Globus pallidus (tissue), 1 donor: ENCODE results near the gene TAGAP.

ENCODE experiments used
- DNase-seq: peaks from one replicate; pipeline ENCODE4 v3.0.0-alpha.2; 2015; ENCODE audit warnings: low spot score

Gene TAGAP

GRCh38 chr6:159044899-159045727 lies at the start of gene TAGAP:
Gene TAGAP, minus strand, starts transcription at chr6:159044991. Its CDS starts 845 bp downstream, at chr6:159044146.
- DNase-seq: peak; percentile 61

- DNase-seq: no peak
These were observed 49.0 kb upstream of the TAGAP start for GRCh38 chr6:159093609-159094443.

GRCh38 chr6:159092631-159093030 lies 47.8 kb upstream of the TAGAP start:
- DNase-seq: no peak

- DNase-seq: no peak
These were observed 46.0 kb upstream of the TAGAP start for GRCh38 chr6:159090530-159091480.

GRCh38 chr6:159089909-159090308 lies 45.1 kb upstream of the TAGAP start:
- no peak for DNase-seq

- DNase-seq: no peak
These were observed 44.7 kb upstream of the TAGAP start for GRCh38 chr6:159089443-159089842.

- no peak for DNase-seq
These were observed 41.3 kb upstream of the TAGAP start for GRCh38 chr6:159086033-159086618.

- DNase-seq: no peak
These were observed 40.7 kb upstream of the TAGAP start for GRCh38 chr6:159085396-159085895.

- no peak for DNase-seq
These were observed 39.8 kb upstream of the TAGAP start for GRCh38 chr6:159084493-159085091.

- no peak for DNase-seq
These were observed 38.4 kb upstream of the TAGAP start for GRCh38 chr6:159083146-159083545.

- DNase-seq: no peak
These were observed 37.4 kb upstream of the TAGAP start for GRCh38 chr6:159082039-159082815.

GRCh38 chr6:159080217-159080976 lies 35.6 kb upstream of the TAGAP start:
- DNase-seq: no peak

- no peak for DNase-seq
These were observed 34.6 kb upstream of the TAGAP start for GRCh38 chr6:159079367-159079766.

- no peak for DNase-seq
These were observed 32.3 kb upstream of the TAGAP start for GRCh38 chr6:159077123-159077522.

GRCh38 chr6:159075506-159076228 lies 30.9 kb upstream of the TAGAP start:
- peak; percentile 33 for DNase-seq

- no peak for DNase-seq
These were observed 30.1 kb upstream of the TAGAP start for GRCh38 chr6:159074876-159075275.

GRCh38 chr6:159074120-159074684 lies 29.4 kb upstream of the TAGAP start:
- DNase-seq: peak; percentile 85
